Raji (cell line): ENCODE data around the gene SPAG6.

Source experiments
- POLR2A ChIP-seq: IDR thresholded peaks from 2 replicates; pipeline ENCODE4 v1.6.1; 2011; ENCODE audit warnings: low read depth, low read length, control low read depth; ENCODE audit not compliant: insufficient read depth

SPAG6 gene

GRCh38 chr10:22374489-22375126, 29.3 kb downstream of the SPAG6 start:
- no peak for TF ChIP-seq POLR2A

GRCh38 chr10:22379059-22379458, 33.8 kb downstream of the SPAG6 start:
- no peak for TF ChIP-seq POLR2A

DNA sequence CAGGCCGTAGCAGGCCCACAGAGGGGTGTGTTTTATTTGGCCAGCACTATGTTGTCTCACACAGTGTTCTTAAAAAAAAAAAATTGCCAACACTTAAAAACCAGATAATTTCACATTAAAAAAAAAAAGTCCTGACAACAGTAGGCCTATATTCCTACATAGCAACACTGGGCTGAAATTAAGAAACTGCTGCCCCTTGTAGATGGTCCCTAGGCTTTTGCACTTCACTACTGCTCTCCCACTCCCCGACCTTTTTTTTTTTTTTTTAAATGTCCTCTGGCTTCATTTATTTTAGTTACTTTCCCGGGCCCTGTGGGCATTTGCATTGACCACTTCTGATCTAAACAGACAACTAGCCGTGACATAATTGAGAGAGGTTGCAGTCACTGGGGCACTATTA, 36.0 kb downstream of the SPAG6 start:
- no peak for TF ChIP-seq POLR2A

DNA sequence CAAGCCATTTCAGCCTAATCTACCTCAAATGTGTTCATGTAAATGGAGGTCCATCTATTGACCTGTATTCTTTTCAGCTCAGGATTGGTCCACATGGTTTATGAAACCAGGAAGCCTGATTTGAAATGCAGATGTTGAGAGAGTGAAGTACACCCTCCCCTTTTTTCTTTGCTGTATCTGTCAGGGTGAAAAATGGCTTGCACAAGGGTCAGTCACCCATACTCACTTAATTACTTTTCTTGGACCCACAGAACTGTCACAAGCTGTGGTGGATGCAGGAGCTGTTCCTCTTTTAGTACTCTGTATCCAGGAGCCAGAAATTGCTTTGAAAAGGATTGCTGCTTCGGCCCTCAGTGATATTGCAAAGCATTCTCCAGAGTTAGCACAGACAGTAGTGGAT, 41.2 kb downstream of the SPAG6 start:
- TF ChIP-seq POLR2A, result no peak

- TF ChIP-seq POLR2A, result no peak
Observed at GRCh38 chr10:22389856-22390589, 44.7 kb downstream of the SPAG6 start.

- no peak for TF ChIP-seq POLR2A
Observed at GRCh38 chr10:22391600-22391999, 46.3 kb downstream of the SPAG6 start.

- no peak for TF ChIP-seq POLR2A
Observed at GRCh38 chr10:22410394-22410793, 65.1 kb downstream of the SPAG6 start.

GRCh38 chr10:22410846-22411245, 65.5 kb downstream of the SPAG6 start:
- TF ChIP-seq POLR2A, result no peak

DNA sequence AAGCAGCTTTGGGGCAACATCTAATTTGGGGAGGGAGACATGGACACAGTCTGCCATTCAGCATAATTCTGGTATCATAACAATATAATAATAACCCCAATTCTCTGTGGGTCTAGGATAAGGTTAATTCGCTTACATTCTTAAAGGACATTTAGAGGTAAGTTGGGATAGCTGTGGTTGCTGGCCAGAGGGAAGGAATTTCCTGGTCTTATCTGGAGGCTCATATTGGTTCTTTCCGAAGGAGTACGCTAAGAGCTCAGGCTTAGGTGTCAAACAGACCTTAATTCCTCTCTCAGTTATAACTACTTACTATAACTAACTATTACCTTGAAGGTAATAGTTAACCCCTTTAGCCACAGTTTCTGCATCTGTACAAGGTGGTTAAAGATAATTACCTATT, 68.8 kb downstream of the SPAG6 start:
- no peak for TF ChIP-seq POLR2A

GRCh38 chr10:22415072-22415471, 69.8 kb downstream of the SPAG6 start:
- TF ChIP-seq POLR2A, result no peak

DNA sequence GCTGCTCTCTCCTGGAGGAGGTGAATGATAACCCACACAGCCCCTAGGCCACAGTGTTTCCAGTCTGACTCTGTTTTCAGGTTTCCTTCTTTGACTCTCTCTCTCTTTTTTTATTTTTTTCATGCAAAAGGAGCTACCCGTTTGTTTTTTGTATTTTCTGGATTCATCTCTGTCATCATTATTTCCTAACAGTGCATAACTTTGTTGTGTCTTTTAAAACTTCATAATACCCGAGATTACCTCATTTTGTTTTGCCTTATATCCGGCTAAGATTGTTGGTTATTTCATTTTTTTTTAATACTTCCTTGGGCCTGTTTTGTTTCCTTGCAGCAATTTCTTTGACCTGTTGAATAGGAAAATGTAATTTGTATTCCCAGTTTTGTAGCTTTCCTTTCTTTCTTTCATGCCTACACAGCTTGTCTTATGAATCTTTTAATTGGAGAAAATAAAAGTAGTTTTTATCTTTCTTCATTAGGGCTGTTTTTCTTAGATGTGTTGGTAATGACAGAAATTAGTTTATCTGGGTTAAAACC, 72.5 kb downstream of the SPAG6 start:
- TF ChIP-seq POLR2A, result no peak

DNA sequence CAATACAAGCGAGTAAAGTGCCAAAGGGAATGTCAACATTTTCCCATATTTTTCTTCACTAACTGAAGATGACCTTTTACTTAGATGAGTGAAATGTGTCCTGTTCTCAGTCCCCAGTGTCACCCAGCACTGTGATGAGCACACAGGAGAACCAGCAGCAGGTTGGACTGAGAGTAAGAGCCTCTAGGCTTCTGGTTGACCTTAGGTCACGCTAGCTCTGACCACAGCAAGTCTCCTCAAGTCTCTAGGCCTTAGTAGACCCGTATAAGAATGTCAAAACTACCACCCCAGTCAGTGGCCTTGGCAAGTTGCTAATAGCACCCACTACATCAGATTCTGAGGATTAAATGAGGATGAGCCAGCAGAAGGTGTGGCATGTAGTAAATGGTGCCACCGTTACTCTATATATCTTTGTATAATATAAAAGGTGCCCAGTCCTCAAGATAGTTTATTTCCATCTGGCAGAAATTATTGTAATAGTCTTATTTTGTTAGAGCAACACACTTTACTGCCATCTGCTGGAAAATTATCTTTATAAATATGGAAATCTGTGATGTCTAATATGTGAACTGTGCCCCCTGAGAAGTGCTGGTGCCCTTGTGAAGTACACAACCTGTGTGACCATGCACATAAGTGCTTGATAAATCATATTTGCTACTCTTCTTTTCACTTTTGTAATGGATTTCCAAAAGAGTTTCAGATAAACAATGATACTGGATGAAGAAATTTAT, 75.7 kb downstream of the SPAG6 start:
- no peak for TF ChIP-seq POLR2A

DNA sequence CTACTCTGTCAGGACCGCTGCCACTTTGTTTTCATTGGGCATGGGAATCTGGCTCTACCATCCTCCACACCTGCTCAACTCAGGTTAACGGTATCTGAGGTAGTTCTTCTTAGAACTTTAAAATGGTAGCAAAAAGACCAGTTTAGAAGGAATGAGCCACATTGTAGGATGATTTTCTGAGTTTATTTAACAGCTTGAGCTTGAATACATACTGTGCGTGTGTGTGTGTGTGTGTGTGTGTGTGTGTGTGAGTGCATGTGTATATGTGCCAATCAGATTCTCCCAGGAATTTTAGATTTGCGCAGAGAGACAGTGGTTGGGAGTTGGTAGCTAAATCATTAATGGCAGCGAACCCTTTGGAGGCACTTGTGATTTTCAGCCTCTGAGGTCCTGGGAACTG, 81.4 kb downstream of the SPAG6 start:
- TF ChIP-seq POLR2A, result no peak

DNA sequence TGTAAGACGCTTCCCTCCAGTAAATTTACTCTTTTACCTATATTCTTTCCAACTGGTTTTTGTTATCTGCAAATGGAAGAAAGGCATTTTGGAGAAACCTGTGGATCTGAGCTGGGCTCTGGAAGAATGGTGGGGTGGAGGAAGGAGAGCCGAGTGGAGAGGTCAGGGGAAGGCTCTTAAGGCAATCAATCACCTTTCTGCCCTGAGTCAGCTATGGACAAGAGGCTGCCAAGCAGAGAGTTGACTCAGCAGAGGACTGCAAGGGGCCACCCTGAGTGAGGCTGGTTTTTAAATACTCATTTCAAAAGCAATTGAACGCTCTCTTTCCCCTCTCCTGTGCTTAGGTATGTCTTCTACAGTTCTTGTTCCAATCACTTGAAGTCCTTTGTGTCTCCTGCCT, 81.8 kb downstream of the SPAG6 start:
- no peak for TF ChIP-seq POLR2A

DNA sequence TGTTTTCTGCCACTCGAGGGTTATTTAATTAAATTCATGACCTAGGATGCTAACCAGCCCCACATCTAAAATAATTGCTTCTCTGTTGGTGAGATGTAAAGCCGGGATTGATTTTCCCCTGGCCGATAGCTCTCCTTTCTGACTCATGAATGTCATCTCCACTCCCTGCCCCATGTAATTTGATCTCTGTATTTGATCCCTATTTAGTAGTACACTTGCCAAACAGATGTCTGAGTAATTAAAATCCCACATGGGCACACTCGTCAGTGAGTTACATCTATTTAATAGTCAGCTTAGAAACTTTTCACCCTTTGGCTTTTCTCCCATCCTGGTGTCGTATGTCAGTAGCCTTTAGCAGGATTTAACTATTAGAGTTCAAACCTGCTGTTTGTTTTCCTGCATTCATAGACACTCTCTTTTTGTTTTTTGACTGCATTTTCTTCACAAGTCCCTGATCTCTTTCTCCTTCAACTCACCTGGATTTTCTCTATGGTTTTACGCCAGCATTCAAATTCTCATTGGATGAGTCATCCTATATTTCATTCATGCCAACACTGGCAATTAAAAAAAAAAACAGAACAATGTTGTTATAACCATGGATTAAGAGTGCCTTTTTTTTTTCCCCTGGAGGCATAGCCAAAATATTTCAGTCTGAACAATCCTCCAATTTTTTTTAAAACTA, 82.7 kb downstream of the SPAG6 start:
- TF ChIP-seq POLR2A, result no peak
